GM19239 (cell line): ENCODE data around the gene ASB4.

ENCODE experiments used
- DNase-seq: peaks from one replicate; pipeline ENCODE4 v3.0.0; 2011; ENCODE audit warnings: low spot score; ENCODE audit not compliant: insufficient read length
- FAIRE-seq: peaks from 2 replicates; lab custom pipeline; 2011; peaks lifted over from hg19 to GRCh38; lab: Jason Lieb, UNC

Gene ASB4

GRCh38 chr7:95517870-95518269 lies 32.1 kb downstream of the ASB4 start:
- DNase-seq = no peak
- FAIRE-seq = no peak

DNA sequence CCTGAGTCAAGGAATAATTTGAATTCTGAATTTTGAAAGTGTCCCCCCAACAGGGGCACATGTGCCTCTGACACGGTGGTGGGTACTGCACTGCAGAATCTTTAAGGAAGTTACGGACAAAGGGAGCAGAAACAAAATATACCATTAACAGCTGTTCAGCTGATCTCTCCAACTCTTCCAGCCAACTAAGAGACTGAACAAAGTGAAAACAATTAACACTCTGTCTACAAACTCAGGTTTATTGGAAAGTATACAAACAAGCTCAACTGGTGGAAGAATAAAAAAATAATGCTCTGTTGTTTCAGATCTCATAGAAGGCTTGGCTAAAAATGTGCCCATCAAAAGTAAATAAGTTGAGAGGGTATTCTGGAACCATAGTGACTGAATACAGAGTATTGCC lies 34.4 kb downstream of the ASB4 start:
- FAIRE-seq (no peak), DNase-seq (no peak)

DNA sequence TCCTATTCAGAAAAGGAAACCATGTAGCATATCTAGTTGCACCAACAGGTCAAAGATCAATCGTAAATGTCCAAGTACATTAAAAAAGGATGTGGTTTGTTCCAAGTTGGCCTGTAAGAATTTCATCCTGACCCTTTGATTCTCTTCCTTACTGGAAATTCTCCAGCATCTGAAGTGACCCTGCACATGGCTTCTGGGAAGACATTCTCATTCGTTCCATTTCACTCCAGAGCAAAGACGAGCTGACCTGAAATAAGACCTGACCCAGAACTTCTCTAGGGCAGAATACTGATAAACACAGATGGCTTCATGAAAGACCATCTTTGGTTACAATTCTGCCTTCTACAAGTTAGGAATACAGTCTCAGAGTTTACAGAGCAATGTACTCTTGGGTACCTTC lies 39.8 kb downstream of the ASB4 start:
- FAIRE-seq (no peak), DNase-seq (no peak)

- FAIRE-seq (no peak), DNase-seq (no peak)
Observed at GRCh38 chr7:95526128-95526738, 40.5 kb downstream of the ASB4 start.

- FAIRE-seq = peak; percentile 80
Observed at GRCh38 chr7:95527033-95527775, 41.5 kb downstream of the ASB4 start.

GRCh38 chr7:95527776-95528250 lies 42.1 kb downstream of the ASB4 start:
- no peak for DNase-seq
- FAIRE-seq = no peak

More at GRCh38 chr7:95527033-95527775, 41.5 kb downstream of the ASB4 start:
- DNase-seq = no peak

- FAIRE-seq = no peak
Observed at GRCh38 chr7:95529701-95530100, 44.0 kb downstream of the ASB4 start.

DNA sequence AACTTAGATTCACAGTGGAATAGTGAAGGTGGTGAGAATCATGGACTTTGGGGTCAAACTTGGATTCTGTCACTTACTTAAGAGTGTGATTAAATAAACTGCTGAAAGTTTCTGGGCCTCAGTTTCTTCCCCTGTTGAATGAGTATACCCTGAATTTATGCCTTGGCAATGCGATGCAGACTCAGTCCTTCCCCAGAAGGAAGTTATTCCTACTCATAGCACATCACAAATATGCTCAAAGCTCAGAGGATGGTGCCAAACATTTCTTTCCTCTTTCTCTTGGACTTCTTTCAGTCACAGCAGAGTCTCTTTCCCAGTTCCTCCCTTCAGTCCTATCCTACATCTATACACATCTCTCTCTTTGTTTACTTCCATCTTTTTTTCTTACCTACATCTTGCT lies 45.1 kb downstream of the ASB4 start:
- no peak for FAIRE-seq
- DNase-seq = no peak

More at GRCh38 chr7:95529701-95530100, 44.0 kb downstream of the ASB4 start:
- no peak for DNase-seq

DNA sequence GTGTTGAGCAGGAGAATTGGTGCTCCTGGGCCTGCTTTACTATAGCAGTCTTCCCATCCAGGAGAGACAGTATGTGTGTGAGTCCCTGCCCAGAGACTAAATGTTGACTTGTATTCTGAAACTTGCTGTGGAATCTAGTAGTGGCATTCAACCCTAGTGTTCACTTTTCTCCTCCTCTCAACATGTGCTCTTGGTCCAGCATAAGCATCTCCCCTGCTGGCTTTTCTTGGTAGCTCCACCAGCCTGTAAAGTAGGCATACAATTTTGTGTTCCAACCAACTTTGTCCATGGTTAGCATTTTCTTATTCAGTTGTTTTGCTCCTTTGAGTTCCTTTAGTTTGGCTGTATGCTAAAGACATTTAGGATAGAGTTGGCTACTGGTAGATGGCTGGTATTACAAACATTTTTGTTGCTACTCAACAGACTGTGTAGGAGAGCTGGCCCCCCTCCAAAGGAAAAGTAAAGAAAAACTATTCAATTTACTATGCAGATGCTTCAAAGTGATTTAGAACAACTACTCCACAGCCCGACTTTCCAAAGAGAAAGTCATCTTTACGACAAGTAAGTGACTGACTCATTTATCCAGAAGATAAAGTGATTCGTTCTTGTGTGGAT lies 46.0 kb downstream of the ASB4 start:
- FAIRE-seq (no peak), DNase-seq (no peak)

GRCh38 chr7:95534796-95535195 lies 49.1 kb downstream of the ASB4 start:
- DNase-seq (no peak), FAIRE-seq (no peak)

DNA sequence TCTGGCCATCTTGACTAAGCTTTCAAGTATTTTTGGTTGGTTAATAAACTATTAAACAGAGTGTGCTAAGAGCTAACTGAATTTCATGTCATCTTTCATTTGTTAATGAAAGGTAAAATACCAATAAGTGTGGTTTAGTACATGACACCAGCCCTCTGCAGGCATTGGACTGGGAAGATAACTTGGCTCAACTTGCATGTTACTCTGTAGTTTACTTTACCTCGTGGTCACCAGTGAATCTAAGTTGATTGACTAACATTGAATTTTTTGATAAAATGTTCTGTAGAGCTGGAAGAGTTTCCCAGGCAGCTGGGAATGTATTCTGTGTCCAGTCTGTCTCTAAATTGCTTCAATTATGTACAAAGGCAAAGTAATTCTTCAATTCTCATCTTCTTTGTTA lies 49.9 kb downstream of the ASB4 start:
- FAIRE-seq (no peak), DNase-seq (no peak)

- FAIRE-seq = no peak
- DNase-seq = no peak
Observed at GRCh38 chr7:95536656-95537311, 51.0 kb downstream of the ASB4 start.

DNA sequence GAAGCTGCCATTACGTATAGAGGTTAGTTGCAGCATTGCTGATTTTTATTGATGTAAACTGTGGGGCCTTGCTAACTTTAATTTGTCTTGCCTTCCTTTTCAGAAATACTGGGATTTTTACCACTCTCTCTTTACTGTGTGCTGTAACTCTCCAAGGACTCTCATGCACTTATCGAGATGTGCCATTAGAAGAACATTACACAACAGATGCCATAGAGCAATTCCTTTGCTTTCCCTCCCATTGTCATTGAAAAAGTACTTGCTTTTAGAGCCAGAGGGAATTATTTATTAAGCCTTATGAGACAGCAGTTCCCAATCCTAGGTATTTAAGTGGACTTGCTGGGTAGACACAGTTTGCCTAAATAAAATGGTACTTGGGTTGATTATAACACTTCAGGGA lies 51.7 kb downstream of the ASB4 start:
- no peak for DNase-seq
- FAIRE-seq = no peak

- DNase-seq (no peak), FAIRE-seq (no peak)
Observed at GRCh38 chr7:95539426-95539825, 53.7 kb downstream of the ASB4 start.

DNA sequence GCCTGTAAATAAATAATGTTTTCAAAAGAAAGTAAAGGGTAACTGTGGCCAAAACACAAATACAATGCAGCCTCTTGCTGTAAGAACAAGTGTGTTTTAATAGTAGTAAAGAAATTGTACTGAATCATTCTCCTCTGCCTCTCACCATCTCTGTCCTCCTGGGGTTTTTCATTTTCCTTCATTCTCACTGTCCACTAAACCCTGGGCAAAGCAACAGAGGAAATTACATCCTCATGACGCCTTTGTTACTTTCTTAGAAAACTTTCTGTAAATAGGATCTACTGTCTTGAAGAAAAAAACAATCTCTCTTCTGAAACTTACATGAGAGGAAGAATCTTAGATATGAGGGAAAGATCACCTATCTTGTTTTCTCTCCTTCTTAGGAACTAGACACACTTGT lies 54.6 kb downstream of the ASB4 start:
- DNase-seq (no peak), FAIRE-seq (no peak)

- FAIRE-seq = no peak
- DNase-seq = no peak
Observed at GRCh38 chr7:95543312-95543711, 57.6 kb downstream of the ASB4 start.

DNA sequence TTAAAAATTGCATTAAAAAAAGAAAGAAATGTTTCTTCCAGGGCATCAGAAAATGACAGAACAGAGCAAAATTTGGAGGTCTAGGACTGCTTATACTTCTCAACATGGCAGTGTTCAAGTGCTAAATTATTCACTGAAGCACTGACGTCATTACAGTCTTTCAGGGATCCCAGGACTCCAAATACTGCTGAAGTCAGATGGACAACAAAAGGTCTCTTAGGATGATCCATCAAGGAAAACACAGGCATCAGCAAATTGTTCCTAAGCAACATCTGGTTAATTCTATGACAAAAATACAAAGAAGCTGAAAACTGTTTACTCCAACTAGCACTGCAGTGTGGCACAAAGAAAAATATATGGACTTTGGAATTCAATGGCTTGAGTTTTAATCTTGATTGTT lies 58.4 kb downstream of the ASB4 start:
- DNase-seq (no peak), FAIRE-seq (no peak)

DNA sequence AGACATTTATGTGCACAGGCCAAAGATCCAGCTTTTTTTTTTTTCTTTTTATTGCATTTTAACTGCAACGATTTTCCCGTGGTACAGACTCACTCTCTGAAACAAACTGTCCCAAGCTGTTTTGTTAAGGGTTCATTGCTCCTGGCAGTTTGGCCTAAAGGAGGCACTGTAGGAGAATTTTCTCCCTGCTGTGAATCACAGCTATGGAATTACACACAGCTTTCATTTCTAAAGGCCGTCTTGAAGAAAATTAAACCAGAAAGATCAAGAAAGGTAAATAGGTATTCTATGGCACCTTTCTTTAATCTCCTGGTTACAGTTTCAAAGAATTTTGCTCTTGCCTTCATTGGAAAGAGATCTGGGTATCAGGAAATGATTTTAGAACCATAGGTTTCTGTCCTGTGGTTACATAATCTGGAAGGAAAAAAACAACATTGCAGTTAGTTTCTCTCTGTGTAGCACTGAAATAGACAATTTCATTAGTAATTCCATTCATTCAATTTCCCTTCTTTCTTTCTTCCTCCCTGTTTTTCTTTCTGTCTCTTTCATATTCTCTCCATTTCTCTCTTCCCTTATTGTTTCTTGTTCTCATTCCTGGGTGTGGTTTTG lies 59.4 kb downstream of the ASB4 start:
- no peak for DNase-seq
- FAIRE-seq = no peak

- DNase-seq (no peak), FAIRE-seq (no peak)
Observed at GRCh38 chr7:95545673-95546072, 59.9 kb downstream of the ASB4 start.

- DNase-seq (no peak), FAIRE-seq (no peak)
Observed at GRCh38 chr7:95546647-95547046, 60.9 kb downstream of the ASB4 start.
